Iris pigment epithelial cell (primary cell): ENCODE data around the gene TMEM135.
"Not testable (repeated sequence)": the region's sequence is repeated elsewhere in the genome, so short reads cannot be mapped to it uniquely, and the experiment has no call there.

Experiments used
- DNase-seq: peaks from one replicate; pipeline ENCODE4 v3.0.0-alpha.2; 2011; ENCODE audit warnings: low read depth

Gene TMEM135

DNA sequence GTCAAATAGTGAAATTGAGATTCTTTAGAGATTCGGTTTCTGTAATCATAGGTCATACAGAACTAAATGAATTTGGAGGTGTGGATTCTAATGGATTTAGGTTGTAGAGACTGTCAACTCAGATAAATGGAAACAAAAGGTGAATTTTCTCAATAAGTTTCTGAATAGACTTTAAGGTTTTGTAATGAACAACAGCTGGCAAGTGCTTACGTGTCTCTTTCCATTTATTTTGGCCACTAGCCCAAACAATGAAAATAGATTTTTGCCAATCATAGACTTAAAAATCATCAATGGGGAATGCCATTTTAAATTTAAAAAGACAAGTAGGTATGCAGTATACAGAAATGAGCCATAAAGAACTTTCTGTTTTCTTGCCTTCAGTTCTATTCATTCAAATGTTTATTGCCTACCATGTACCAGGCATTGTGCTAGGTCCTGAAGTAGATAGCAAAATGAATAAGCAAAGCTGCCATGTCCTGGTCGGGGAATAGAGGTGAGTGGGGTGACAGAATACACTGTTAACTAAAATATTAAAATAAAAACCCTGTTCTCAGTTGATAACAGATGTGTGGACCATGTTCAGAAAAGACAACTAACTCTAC, 16.9 kb upstream of the TMEM135 start:
- DNase-seq: no peak

DNA sequence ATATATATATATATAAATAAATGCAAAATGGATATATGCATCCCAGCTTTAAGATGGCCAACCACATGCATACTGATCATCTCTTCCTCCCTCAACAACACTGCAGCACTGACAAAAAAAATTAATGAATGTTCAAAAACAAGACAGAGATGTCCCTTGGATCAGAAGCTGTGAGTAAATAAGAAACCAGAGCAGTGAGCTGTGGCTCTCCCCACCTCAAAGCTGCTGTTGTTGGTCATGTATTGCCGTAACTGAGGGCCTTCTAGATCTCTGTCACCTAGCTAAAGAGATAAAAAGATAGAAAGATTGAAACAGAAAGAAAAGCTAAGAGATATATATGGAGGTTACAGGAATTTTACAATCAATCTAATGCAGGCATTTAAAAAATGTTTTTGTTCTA, 15.5 kb upstream of the TMEM135 start:
- DNase-seq: no peak

GRCh38 chr11:87022738-87023137, 15.0 kb upstream of the TMEM135 start:
- DNase-seq: no peak

DNA sequence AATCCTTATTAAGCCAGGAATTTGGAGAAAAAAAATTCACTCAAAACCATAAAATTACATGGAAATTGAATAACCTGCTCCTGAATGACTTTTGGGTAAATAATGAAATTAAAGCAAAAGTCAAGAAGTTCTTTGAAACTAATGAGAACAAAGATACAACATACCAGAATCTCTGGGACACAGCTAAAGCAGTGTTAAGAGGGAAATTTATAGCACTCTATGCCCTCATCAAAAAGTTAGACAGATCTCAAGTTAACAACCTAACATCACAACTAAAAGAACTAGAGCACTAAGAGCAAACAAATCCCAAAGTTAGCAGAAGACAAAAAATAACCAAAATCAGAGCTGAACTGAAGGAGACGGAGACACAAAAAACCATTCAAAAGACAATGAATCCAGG, 11.3 kb upstream of the TMEM135 start:
- DNase-seq: not testable (repeated sequence)

DNA sequence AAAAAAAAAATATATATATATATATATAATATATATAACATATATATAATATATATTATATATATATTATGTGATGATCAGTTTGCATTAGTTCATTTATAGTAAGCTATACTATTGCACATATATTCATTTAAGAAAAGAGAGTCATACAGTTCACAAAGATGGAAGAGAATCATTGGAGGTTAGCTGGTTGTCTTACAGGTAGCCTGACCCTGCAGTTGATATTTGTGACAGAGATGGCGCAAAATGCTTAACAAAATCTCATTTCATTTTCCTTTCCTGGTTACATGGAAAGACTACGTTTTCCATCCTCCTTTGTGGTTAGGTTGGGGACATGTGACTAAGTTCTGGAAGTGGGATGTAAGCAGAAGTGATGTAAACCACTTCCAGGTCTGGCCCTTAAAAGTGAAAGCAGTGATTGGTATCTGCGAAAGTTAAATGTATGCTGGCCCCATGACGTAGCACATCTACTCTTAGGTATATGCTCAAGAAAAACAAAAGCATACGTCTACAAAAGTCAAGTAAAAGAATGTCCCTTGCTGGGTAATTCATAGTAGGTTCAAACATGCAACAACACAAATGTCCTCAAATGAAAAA, 7.2 kb upstream of the TMEM135 start:
- no peak for DNase-seq

- DNase-seq: no peak
Measured at GRCh38 chr11:87031433-87032170, 6.1 kb upstream of the TMEM135 start.

DNA sequence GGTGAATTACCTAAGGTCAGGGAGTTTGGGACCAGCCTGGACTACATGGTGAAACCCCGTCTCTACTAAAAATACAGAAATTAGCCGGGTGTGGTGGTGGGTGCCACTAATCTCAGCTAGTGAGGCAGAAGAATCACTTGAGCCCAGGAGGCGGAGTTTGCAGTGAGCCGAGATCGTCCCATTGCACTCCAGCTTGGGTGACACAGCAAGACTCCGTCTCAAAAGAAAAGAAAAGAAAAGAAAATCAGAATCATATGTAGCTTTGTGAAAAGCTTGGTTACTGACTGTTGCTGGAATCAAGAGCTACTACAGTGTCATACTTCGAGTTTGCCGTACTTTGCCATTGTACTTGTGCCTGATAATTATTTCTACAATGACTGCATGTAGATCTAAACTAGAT, 4.2 kb upstream of the TMEM135 start:
- no peak for DNase-seq

DNA sequence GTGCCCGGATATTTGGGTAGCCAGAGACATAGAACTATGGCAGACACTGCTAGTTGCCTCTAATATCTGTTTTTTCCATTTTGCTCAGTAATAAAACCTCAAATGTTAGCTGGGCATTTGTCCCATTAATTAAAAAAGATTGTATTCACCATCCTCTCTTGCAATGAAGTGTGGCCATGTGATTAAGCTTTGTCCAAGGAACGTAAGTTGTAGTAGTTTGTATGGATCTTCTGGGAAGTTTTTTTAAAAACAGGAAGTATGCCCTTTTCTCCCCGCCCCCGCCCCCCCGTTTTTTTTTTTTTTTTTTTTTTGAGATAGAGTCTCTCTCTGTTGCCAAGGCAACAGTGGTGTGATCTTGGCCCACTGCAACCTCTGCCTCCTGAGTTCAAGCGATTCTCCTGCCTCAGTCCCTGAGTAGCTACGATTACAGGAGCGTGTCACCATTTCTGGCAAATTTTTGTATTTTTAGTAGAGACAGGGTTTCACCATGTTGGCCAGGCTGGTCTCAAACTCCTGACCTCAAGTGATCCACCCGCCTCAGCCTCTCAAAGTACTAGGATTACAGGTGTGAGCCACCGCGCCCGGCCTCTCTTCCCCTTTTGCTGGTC, 1.7 kb upstream of the TMEM135 start:
- DNase-seq: no peak

DNA sequence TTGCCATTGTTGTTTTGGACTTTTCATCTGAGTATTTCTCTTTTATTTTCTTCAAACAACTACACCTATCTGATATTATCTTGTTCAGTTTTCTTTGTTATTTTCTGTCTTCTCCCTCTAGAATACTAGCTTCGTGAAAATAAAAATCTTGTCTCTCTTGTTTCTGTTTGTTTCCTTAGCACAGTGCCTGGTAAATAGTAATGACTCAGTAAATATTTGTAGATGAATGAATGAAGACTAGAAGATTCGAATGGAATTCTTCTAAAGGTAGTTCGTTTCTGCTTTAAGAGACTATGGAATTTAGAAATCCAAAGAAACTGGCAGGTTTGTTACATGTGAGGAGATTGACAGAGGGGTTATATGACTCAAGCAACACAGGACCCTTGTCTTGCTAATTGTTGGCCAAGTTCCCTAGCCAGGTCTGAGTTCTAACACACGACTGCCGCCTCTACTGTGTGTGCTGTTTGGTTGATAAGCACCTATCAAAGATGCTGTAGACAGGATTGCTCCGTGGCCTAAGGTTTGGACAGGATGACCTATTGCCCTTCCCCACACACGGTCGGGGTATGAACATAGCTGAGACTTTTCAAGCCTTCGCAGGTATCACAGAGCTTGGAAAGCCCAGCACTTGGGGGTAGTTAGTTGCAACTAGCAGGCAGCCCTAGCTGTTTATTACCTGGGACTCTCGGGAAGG, 831 bp upstream of the TMEM135 start:
- no peak for DNase-seq

DNA sequence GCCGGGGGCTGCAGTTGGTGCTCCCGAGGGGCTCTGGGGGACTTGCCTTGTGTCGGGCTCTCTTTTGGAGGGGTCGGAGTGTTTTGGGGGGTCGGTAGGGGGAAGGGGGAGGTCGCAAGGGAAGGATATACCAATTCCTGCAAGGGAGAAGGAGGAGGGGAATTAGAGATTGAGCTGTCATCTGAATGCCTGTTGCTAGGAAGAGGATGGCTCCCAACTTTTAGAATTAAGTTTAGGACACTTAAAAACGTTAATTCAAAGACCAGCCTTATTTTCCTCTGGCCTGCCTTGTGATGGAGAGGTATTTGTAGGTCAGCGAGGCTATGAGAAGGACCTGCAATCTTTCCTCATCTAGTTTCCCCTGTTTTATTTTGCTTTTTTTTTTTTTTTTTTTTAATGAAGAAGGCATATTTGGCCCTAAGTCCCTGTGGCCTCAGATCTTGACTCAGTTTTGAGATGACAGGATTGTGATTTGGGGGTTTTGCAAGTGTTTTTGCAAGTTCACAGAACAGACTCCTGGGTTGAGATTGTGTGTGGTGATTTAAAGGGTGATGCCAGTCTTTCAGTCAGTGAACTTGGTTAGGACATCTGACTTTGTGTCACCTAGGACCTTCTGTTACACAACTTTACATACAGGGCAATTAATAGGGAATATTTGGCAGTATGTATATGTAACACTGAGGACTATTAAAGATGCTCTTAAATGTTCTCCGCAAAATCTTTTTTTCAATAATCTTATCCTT, 672 bp downstream of the TMEM135 start:
- no peak for DNase-seq

- peak; percentile 35 for DNase-seq
Measured at GRCh38 chr11:87039371-87039770, 1.6 kb downstream of the TMEM135 start.

DNA sequence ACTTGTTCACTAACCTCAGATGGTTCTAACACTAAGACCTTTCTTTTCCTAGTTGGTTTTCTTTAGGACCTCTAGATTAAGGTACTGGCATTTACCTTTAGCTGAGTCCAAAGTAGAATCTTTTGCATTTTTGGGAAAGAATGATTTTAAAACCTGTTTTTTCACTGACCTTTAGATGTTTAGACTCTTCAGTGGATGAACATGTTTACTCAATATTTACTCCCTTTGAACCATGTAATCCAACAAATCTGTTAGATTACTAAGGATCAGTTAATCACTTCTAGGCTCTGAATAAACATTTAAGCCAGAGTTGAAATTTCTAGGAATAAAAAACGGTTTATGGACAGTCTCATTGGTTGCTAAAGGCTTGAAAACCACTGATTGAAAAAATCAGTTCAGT, 6.2 kb downstream of the TMEM135 start:
- no peak for DNase-seq

DNA sequence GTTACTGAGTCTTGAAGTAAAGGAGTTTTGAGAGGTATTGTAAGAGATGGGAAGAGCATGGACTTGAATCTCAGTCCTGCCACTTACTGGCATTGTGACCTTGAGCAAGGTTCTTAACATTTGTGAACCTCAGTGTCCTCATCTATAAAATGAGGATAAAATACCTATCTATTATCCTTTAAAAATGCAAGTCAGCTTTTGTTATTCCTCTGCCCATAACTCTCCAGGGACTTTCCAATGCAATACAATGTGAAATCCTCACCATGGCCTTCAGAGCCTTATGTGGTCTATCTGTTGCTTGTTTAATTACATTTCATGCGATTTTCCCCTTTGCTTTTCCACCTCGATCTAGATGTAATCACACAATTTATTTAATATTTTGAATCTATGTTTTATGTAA, 9.1 kb downstream of the TMEM135 start:
- DNase-seq: no peak

GRCh38 chr11:87056091-87056490, 18.4 kb downstream of the TMEM135 start:
- no peak for DNase-seq

DNA sequence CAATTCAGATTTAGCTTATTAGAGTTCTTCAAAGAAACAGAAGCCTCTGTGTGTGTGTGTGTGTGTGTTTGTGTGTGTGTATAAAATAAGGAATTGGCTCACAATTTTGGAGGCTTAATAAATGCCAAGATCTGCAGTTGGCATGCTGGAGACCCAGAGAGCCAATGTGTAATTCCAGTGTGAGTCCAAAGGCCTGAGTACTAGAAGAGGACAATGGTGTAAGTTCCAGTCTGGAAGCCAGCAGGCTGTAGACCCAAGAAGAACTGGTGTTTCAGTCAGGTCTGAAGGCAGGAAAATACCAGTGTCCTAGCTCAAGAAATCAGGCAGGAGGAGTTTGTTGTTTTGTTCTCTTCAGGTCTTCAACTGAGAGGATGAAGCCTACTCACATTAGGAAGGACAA, 20.0 kb downstream of the TMEM135 start:
- DNase-seq: no peak

DNA sequence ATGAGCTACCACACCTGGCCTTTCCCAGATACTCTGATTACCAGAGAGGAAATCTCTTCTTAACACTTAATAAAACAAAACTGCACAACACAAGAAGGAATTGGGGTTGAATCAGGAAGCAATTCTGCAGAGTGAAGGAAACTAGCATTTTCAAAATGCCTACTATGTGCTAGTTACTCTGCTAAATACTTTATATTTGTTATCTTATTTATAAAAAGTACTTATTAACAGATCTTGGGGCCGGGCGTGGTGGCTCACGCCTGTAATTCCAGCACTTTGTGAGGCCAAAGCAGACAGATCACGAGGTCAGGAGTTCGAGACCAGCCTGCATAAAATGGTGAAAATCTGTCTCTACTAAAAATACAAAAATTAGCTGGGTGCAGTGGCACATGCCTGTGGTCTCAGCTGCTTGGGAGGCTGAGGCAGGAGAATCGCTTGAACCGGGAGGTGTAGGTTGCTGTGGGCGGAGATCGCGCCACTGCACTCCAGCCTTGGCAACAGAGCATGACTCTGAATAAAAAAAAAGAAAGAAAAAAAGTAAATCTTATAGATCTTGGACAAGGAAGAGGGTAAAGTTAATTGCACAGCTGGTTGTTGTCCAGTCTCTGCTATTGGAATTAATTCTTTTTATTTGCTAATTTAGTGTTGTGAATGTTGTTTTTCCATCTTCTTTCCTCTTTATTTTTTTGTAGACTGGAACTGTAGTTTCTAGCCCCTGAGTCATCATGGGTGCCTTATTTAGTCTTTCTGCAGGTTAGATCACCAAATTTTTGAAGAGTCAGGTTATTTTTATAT, 22.1 kb downstream of the TMEM135 start:
- no peak for DNase-seq

GRCh38 chr11:87061766-87062165, 24.0 kb downstream of the TMEM135 start:
- DNase-seq: peak; percentile 38

GRCh38 chr11:87063982-87064381, 26.2 kb downstream of the TMEM135 start:
- peak; percentile 29 for DNase-seq

GRCh38 chr11:87072787-87073186, 35.1 kb downstream of the TMEM135 start:
- DNase-seq: no peak

DNA sequence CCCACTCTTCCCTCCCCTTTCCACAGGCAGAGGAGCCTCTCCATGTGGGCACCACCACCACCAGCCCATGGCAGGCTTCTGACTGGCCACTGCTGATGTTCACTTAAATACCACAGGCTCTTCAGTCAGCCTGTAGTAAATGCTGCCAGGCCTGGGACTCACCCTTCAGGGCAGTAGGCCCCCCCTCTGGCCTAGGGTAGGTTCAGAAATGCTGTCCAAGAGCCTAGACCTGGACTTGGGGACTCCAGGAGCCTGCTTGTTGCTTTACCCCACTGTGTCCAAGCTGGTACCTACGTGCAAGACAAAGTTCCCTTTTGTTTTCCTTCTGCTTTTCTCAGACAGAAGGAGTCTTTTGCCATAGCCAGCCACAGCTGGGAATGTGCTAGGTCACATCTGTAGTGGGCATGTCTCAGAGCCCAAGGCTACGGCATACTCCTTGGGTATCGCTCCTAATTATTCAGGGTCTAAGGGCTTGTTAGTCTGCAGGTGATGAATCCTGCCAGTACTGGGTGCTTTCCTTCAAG, 38.6 kb downstream of the TMEM135 start:
- no peak for DNase-seq
